Cardiac septum (tissue), 1 donor: ENCODE measurements around the gene PUS10. TPM values are rescaled to one million over a fixed set of nuclear protein-coding genes. Genes with fewer than 3 reads are reported as not detected.
"Not testable (repeated sequence)": the region's sequence is repeated elsewhere in the genome, so short reads cannot be mapped to it uniquely, and the experiment has no call there.

Experiments used
- DNase-seq: peaks from one replicate; pipeline ENCODE4 v3.0.0-alpha.2; 2020; ENCODE audit warnings: low spot score
- intact Hi-C: fragments of 100-400 bp; cut with DNase I; formaldehyde crosslinking; loops from one replicate; pipeline ENCODE4 v1.14.0; 2022
- total RNA-seq: library from RNA; stranded (reverse); fragmentation: NEBNext Ultra II Directional; extraction: Animal tissue kit (Norgen Biotek cat#: 25700); gene quantifications from one replicate; pipeline ENCODE4 v1.2.1, GENCODE V29; 2021
- donor health status: DM: no; HTN: no; CAD: no.

Gene PUS10
- total RNA-seq, 1 donor from 2014 or later, result 3.3 TPM

- intact Hi-C loops, result loop anchor here (2.0 kb wide), 1 partner anchor 161 kb away; no protein-coding TSS in a partner anchor
- no peak for DNase-seq
These were observed 2.1 kb downstream of the PUS10 start for GRCh38 chr2:61015976-61016375.

- intact Hi-C loops, result no loop called here
These were observed 3.3 kb downstream of the PUS10 start for GRCh38 chr2:61014763-61015162.

GRCh38 chr2:61013382-61013781 is 4.7 kb downstream of the PUS10 start:
- intact Hi-C loops, result no loop called here
- DNase-seq, result no peak

More at GRCh38 chr2:61014763-61015162, 3.3 kb downstream of the PUS10 start:
- DNase-seq, result no peak

DNA sequence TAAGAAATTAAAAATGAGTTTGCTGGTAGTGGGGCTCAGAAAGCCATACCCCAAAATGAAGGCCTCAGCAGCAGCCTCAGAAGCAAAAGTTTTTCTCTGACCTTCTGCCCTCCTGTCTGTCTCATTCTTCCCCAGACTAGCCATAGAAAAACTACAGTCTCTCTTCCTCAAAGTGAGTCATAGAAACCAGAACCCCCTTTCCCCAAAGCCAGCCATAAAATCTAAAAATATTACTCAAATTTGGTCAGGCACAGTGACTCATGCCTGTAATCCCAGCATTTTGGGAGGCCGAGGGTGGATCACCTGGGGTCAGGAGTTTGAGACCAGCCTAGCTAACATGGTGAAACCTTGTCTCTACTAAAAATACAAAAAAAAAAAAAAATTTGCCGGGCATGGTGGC is 5.8 kb downstream of the PUS10 start:
- intact Hi-C loops, DNase-seq: not testable (repeated sequence)

GRCh38 chr2:61011678-61012077 is 6.4 kb downstream of the PUS10 start:
- intact Hi-C loops, result no loop called here
- DNase-seq, result no peak

DNA sequence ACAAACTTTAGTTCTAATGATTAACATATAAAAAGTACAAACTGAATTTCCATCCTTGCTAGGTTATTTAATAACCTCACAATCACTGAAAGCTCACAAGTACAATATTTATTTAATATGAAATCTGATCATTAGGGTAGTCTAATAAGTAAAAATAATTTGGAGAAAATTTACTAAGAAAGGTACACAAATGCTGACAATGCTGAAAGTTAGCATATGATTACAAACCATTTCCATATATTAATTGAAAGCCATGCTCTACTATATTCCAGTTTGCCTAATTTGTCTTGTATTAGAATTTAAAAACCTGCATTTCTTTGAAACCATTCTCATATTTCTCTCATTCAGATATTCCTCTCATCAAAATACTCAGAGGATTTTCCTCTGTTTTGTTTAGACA is 8.7 kb downstream of the PUS10 start:
- no peak for DNase-seq
- intact Hi-C loops, result no loop called here

- intact Hi-C loops, result no loop called here
- no peak for DNase-seq
These were observed 11.5 kb downstream of the PUS10 start for GRCh38 chr2:61006486-61007105.

DNA sequence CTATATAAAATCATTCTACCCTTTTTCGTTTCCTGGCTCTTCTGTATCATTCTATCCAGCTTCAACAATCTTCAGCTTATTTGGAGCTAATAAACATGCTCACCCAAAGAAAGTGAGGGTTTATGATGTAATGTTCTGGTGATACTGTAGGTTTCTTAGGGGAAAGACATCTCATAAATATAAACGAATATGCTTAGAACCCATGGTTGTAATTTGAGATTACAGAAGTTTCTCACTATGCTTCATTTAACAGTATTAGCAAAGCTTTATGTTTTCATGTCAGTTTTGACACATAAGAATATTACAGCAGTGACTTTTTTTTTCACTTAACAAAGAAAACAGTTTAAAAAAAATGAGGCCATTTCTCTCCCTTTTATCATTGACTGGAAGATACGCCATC is 12.3 kb downstream of the PUS10 start:
- intact Hi-C loops, result no loop called here

GRCh38 chr2:60998628-60999545 is 19.2 kb downstream of the PUS10 start:
- intact Hi-C loops, result loop anchor here (2.0 to 5.0 kb wide), 2 partner anchors 192 to 292 kb away; no protein-coding TSS in a partner anchor
- DNase-seq, result no peak

More for the DNA sequence above, 12.3 kb downstream of the PUS10 start:
- DNase-seq, result no peak

GRCh38 chr2:60994131-60994530 is 23.9 kb downstream of the PUS10 start:
- no peak for DNase-seq
- intact Hi-C loops, result no loop called here

DNA sequence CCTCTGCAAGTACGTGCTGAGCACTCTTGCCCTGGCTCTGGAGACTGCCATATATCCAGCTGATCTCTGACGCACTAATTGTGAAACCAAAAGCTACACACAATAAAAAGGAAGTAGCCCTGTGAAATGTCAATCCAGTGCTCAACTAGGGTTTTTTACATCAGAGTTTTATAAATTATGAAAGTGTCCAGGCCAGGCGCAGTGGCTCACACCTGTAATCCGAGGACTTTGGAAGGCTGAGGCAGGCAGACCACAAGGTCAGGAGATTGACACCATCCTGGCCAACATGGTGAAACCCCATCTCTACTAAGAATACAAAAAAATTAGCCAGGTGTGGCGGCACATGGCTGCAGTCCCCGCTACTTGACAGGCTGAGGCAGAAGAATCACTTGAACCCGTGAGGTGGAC is 25.1 kb downstream of the PUS10 start:
- DNase-seq, result no peak
- intact Hi-C loops, result no loop called here

DNA sequence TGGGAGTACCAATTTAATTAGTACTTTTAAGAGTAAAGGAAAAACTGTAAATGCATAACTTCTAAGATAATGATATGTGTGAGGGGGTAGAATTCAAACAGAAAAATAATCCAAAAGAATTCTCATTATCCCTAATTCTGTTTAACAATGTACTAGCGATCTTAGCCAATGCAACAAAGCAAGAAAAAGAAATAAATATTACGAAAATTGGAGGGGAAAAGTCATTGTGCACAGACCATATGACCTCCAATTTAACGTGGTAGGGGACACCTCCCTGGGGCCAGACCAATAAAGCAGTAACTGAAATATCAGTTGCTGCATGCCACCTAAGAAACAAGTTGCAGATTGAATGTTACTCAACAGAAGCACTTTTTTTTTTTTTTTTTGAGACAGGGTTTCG is 26.4 kb downstream of the PUS10 start:
- intact Hi-C loops, result no loop called here
- no peak for DNase-seq

DNA sequence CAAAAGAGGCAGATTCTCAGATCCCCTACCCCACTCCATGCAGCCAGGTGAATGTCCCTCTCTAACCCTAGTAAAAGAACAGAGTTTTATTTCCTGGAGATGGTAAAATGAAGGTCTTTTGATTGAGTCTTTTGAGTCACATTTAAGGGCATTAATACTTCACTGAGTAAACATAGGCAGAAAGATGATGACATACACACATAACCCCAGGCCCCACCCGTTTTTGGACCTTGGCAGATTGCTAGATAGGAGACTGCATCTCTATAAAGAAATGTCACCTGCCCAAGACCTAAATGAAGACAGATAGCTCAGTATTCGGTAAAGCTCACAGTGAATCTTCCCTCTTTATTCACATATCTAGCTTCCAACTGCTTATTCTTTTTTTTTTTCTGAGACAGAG is 28.8 kb downstream of the PUS10 start:
- no peak for DNase-seq

GRCh38 chr2:60987656-60988055 is 30.4 kb downstream of the PUS10 start:
- DNase-seq, intact Hi-C loops: not testable (repeated sequence)

More for the DNA sequence above, 28.8 kb downstream of the PUS10 start:
- intact Hi-C loops, result no loop called here

- intact Hi-C loops, result no loop called here
- no peak for DNase-seq
These were observed 31.0 kb downstream of the PUS10 start for GRCh38 chr2:60987041-60987440.

GRCh38 chr2:60984720-60985119 is 33.3 kb downstream of the PUS10 start:
- intact Hi-C loops, result no loop called here
- no peak for DNase-seq

DNA sequence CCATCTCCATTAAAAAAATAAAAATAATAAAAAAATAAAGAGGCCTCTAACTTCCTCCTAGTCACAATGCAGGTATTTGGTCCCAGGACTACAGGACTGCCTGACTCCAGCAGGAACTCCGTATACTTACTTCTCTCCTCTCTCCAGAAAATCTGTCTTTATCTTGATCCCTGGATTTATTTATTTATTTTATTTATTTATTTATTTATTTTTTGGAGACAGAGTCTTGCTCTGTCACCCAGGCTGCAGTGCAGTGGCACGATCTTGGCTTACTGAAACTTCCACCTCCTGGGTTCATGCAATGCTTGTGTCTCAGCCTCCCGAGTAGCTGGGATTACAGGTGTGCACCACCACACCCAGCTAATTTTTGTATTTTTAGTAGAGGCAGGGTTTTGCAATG is 36.0 kb downstream of the PUS10 start:
- not testable (repeated sequence) for DNase-seq

GRCh38 chr2:60980071-60980815 is 37.8 kb downstream of the PUS10 start:
- intact Hi-C loops, result no loop called here
- DNase-seq, result no peak

More for the DNA sequence above, 36.0 kb downstream of the PUS10 start:
- intact Hi-C loops, result not testable (repeated sequence)

- intact Hi-C loops, result no loop called here
These were observed 38.8 kb downstream of the PUS10 start for GRCh38 chr2:60979231-60979630.

GRCh38 chr2:60977562-60977895 is 40.5 kb downstream of the PUS10 start:
- intact Hi-C loops, result no loop called here
- DNase-seq, result no peak

More at GRCh38 chr2:60979231-60979630, 38.8 kb downstream of the PUS10 start:
- no peak for DNase-seq
